ENCODE results near the gene ZNF644. TPM values are rescaled to one million over a fixed set of nuclear protein-coding genes. Genes with fewer than 3 reads are reported as not detected.
"Not testable (repeated sequence)": the region's sequence is repeated elsewhere in the genome, so short reads cannot be mapped to it uniquely, and the experiment has no call there.

Gene ZNF644
- 10 to 100 TPM; 36.3 to 54.3 TPM for total RNA-seq

- H3K27ac ChIP-seq = peak within 1 kb of the TSS; percentile 99 to 100
- TF ChIP-seq CTCF (IDR thresholded peaks at IDR 0.05) (no peak), POLR2AphosphoS5 (IDR thresholded peaks at IDR 0.05) (peak; percentile 92), POLR2A (IDR thresholded peaks at IDR 0.05) (peak; percentile 70)
- peak; percentile 83 for DNase-seq (ENCODE audit: low spot score)
- H3K4me1 ChIP-seq (replicated peaks) = no peaks in the 10 kb centered on the region
- H3K4me3 ChIP-seq = peak within 1 kb of the TSS; percentile 86 to 91
- H3K9me3 ChIP-seq = no peaks in the 10 kb centered on the region
- under 1% methylated on average over 38 of the region's 70 CpGs for WGBS
- intact Hi-C loops (cut with DNase I) = no loop called here
- no peaks in the 10 kb centered on the region for H3K27me3 ChIP-seq (replicated peaks; ENCODE audit: insufficient read depth)
- H3K36me3 ChIP-seq = no peaks in the 10 kb centered on the region
These were observed at the start of gene ZNF644 for GRCh38 chr1:91021686-91022517. Gene ZNF644, minus strand, starts transcription at chr1:91022035. Its CDS starts 39,682 bp downstream, at chr1:90982353.

- Histone ChIP-seq H3K27ac (no peak overlapping the region), H3K27me3 (replicated peaks; ENCODE audit: insufficient read depth) (no peaks in the 10 kb centered on the region), H3K4me3 (no peak overlapping the region), H3K9me3 (no peaks in the 10 kb centered on the region), H3K4me1 (replicated peaks) (no peaks in the 10 kb centered on the region), H3K36me3 (no peaks in the 10 kb centered on the region)
- TF ChIP-seq POLR2A (IDR thresholded peaks at IDR 0.05) (no peak), CTCF (IDR thresholded peaks at IDR 0.05) (no peak), POLR2AphosphoS5 (IDR thresholded peaks at IDR 0.05) (no peak)
- 6% methylated on average over 3 of the region's 3 CpGs for WGBS
- intact Hi-C loops (cut with DNase I) = no loop called here
- DNase-seq (ENCODE audit: low spot score) = no peak
These were observed 48.5 kb upstream of the ZNF644 start for GRCh38 chr1:91070298-91070697.

DNA sequence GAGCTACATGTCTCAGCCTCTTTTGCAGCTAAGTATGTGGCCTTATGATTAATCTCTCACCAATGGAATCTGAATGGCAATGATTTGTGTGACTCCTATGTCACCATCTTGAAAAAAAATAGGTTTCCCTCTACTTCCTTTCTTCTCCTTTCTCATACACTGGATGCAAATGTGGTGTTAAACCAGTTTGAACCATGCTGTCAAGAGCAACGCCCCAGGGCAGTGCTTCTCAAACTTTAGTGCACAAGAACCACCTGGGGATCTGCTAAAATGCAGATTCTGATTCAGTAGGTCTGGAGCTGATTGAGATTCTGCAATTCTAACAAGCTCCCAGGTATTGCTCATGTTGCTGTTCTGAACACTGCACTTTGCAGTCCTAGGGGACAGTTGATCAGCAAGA lies 44.7 kb upstream of the ZNF644 start:
- 44% methylated on average over 1 of the region's 1 CpG for WGBS
- no peaks in the 10 kb centered on the region for H3K9me3 ChIP-seq
- no peak for DNase-seq (ENCODE audit: low spot score)
- H3K4me1 ChIP-seq (replicated peaks) = no peaks in the 10 kb centered on the region
- H3K27me3 ChIP-seq (replicated peaks; ENCODE audit: insufficient read depth) = no peaks in the 10 kb centered on the region
- no peak overlapping the region for H3K27ac ChIP-seq
- no peaks in the 10 kb centered on the region for H3K36me3 ChIP-seq
- TF ChIP-seq POLR2A (IDR thresholded peaks at IDR 0.05) (no peak), CTCF (IDR thresholded peaks at IDR 0.05) (no peak), POLR2AphosphoS5 (IDR thresholded peaks at IDR 0.05) (no peak)
- intact Hi-C loops (cut with DNase I) = no loop called here
- no peak overlapping the region for H3K4me3 ChIP-seq

GRCh38 chr1:91065337-91065736 lies 43.5 kb upstream of the ZNF644 start:
- intact Hi-C loops (cut with DNase I) = no loop called here
- WGBS = 49% methylated on average over 4 of the region's 4 CpGs
- Histone ChIP-seq H3K9me3 (no peaks in the 10 kb centered on the region), H3K27me3 (replicated peaks; ENCODE audit: insufficient read depth) (no peaks in the 10 kb centered on the region), H3K27ac (no peak overlapping the region), H3K4me3 (no peak overlapping the region), H3K4me1 (replicated peaks) (no peaks in the 10 kb centered on the region), H3K36me3 (no peaks in the 10 kb centered on the region)
- TF ChIP-seq POLR2AphosphoS5 (IDR thresholded peaks at IDR 0.05) (no peak), CTCF (IDR thresholded peaks at IDR 0.05) (no peak), POLR2A (IDR thresholded peaks at IDR 0.05) (no peak)
- no peak for DNase-seq (ENCODE audit: low spot score)

DNA sequence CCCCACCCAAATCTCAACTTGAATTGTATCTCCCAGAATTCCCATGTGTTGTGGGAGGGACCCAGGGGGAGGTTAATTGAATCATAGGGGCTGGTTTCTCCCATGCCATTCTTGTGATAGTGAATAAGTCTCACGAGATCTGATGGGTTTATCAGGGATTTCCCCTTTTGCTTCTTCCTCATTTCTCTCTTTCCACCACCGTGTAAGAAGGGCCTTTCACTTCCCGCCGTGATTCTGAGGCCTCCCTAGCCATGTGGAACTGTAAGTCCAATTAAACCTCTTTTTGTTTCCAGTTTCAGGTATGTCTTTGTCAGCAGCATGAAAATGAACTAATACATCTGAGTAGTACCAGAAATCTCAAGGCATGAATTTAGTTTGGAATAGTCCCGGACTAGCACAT lies 41.6 kb upstream of the ZNF644 start:
- intact Hi-C loops (cut with DNase I); H3K36me3 ChIP-seq; H3K4me3 ChIP-seq; H3K9me3 ChIP-seq; H3K27ac ChIP-seq; H3K27me3 ChIP-seq (replicated peaks; ENCODE audit: insufficient read depth); DNase-seq (ENCODE audit: low spot score); H3K4me1 ChIP-seq (replicated peaks): not testable (repeated sequence)
- 83% methylated on average over 5 of the region's 5 CpGs for WGBS

Measured in prostate gland (tissue), 2 donors.